Adrenal gland (tissue), 12 donors: ENCODE measurements around the gene SASH1. TPM values are rescaled to one million over a fixed set of nuclear protein-coding genes. Genes with fewer than 3 reads are reported as not detected.

ENCODE experiments used
- DNase-seq, 7 donors: peaks; one replicate each; pipeline ENCODE4 v3.0.0-alpha.2; 2019 to 2020
- H3K27ac ChIP-seq, 5 donors: fragments of 200-600 bp; sonication (generic) in 4 of 5; 1 replicate in 3 of 5; 2 replicates in 2 of 5; pipeline versions ENCODE4 v1.5.1 to v1.8.0; 2016 to 2020; ENCODE audit warnings: mild to moderate bottlenecking in 1 of 5
- H3K27me3 ChIP-seq: fragments of 200-600 bp; 2 replicates; pipeline ENCODE4 v1.8.0; 2021
- H3K36me3 ChIP-seq, 2 donors: fragments of 200-600 bp; replicated peaks in 1 of 2; 1 replicate in 1 of 2; 2 replicates in 1 of 2; pipeline versions ENCODE4 v1.5.1 to v1.8.0; 2018 to 2022
- H3K4me1 ChIP-seq, 2 donors: fragments of 200-600 bp; replicated peaks in 1 of 2; 1 replicate in 1 of 2; 2 replicates in 1 of 2; pipeline versions ENCODE4 v1.5.1 to v1.8.0; 2018 to 2021
- H3K4me3 ChIP-seq, 4 donors: fragments of 200-600 bp; sonication (generic) in 3 of 4; one replicate each; pipeline ENCODE4 v1.5.1; 2016 to 2018
- H3K9me3 ChIP-seq, 3 donors: fragments of 200-600 bp; sonication (generic) in 1 of 3; replicated peaks in 1 of 3; 1 replicate in 2 of 3; 2 replicates in 1 of 3; pipeline versions ENCODE4 v1.5.1 to v1.8.0; 2016 to 2021
- CTCF ChIP-seq, 6 experiments: fragments of 450-650 bp in 4 of 6; fragments of 200-600 bp in 2 of 6; sonication (generic) in 1 of 6; IDR thresholded peaks; 1 replicate in 5 of 6; 2 replicates in 1 of 6; pipeline versions ENCODE4 v1.5.1 to v1.8.0; 2016 to 2021; ENCODE audit warnings: antibody characterized with exemption in 6 of 6, mild to moderate bottlenecking in 2 of 6, moderate library complexity in 1 of 6
- POLR2A ChIP-seq, 2 donors: fragments of 450-650 bp; IDR thresholded peaks; one replicate each; pipeline ENCODE4 v1.6.1; 2017; ENCODE audit warnings: antibody characterized with exemption in 2 of 2, mild to moderate bottlenecking in 2 of 2, moderate library complexity in 1 of 2
- WGBS, 4 donors: extraction: QIAGEN DNeasy Blood & Tissue Kit in 2 of 4; methylation state at CpG; one replicate each; pipeline versions ENCODE4 v1.1.5 to v1.1.7; 2013 to 2017; 5-methylcytosine and 5-hydroxymethylcytosine counted together
- intact Hi-C, 2 donors: fragments of 100-400 bp; cut with DNase I; formaldehyde crosslinking; loops; one replicate each; pipeline versions ENCODE4 v1.14.1 to v1.15.0; 2022 to 2023
- polyA plus RNA-seq, 3 donors: library from polyadenylated mRNA; stranded (reverse); fragments of 200-250 nt in 2 of 3; fragments of 350-450 nt in 1 of 3; fragmentation: Illumina TruSeq in 1 of 3; extraction: RNeasy Lipid Tissue Mini Kit (QIAGEN cat#74804) in 1 of 3; gene quantifications; one replicate each; pipeline ENCODE4 v1.2.3, GENCODE V29; 2013 to 2014
- total RNA-seq, 9 donors: library from RNA; depleted of rRNA in 4 of 9; stranded (reverse); fragments of >200 nt in 4 of 9; fragments of 120-200 nt in 1 of 9; fragmentation: NEBNext Ultra II Directional in 1 of 9; extraction: Animal tissue kit (Norgen Biotek cat#: 25700) in 1 of 9; gene quantifications; one replicate each; pipeline versions ENCODE4 v1.1.0 to v1.2.4, GENCODE V29; 2013 to 2023
- donor health status: healthy with polysubstance abuse.
- donor health status: Bipolar disorder and iron deficiency.
- donor health status: DM: yes; HTN: yes; CAD: no.
- donor health status: DM: no; HTN: no; CAD: no.
- donor health status: DM: no; HTN: no; CAD: no.
- donor health status: DM: yes; HTN: yes; CAD: no.

The SASH1 gene
- total and polyA plus RNA-seq, 12 donors = 5.5 to 30.7 (median 16.7) TPM

- no peak overlapping the region for H3K4me3 ChIP-seq
- intact Hi-C loops = no loop called here
- 74 to 83% (median 78%) methylated on average over 8 of the region's 8 CpGs for WGBS, 4 donors
- no peaks in the 10 kb centered on the region for H3K36me3 ChIP-seq
- H3K4me1 ChIP-seq = no peaks in the 10 kb centered on the region
- no peak for DNase-seq
- TF ChIP-seq CTCF (IDR thresholded peaks at IDR 0.05) = no peak
- no peak for TF ChIP-seq POLR2A (IDR thresholded peaks at IDR 0.05)
- H3K27me3 ChIP-seq = no peaks in the 10 kb centered on the region
- H3K9me3 ChIP-seq = no peaks in the 10 kb centered on the region
- H3K27ac ChIP-seq = no peak overlapping the region
Observed at GRCh38 chr6:148430897-148431296, 88.3 kb downstream of the SASH1 start.

- no peak overlapping the region for H3K4me3 ChIP-seq
- no peaks in the 10 kb centered on the region for H3K36me3 ChIP-seq
- TF ChIP-seq CTCF (IDR thresholded peaks at IDR 0.05) (no peak), POLR2A (IDR thresholded peaks at IDR 0.05) (no peak)
- no peak for DNase-seq
- H3K9me3 ChIP-seq = no peaks in the 10 kb centered on the region
- 83 to 89% (median 88%) methylated on average over 6 of the region's 6 CpGs for WGBS, 4 donors
- no peak overlapping the region for H3K27ac ChIP-seq
- no peaks in the 10 kb centered on the region for H3K27me3 ChIP-seq
- no peaks in the 10 kb centered on the region for H3K4me1 ChIP-seq
- intact Hi-C loops = no loop called here
Observed at GRCh38 chr6:148431413-148431812, 88.8 kb downstream of the SASH1 start.

GRCh38 chr6:148431840-148432239 is 89.2 kb downstream of the SASH1 start:
- no peaks in the 10 kb centered on the region for H3K9me3 ChIP-seq
- intact Hi-C loops = no loop called here
- TF ChIP-seq CTCF (IDR thresholded peaks at IDR 0.05) (no peak), POLR2A (IDR thresholded peaks at IDR 0.05) (no peak)
- H3K4me3 ChIP-seq = no peak overlapping the region
- no peaks in the 10 kb centered on the region for H3K4me1 ChIP-seq
- no peaks in the 10 kb centered on the region for H3K27me3 ChIP-seq
- 86 to 93% (median 87%) methylated on average over 7 of the region's 7 CpGs for WGBS, 4 donors
- no peaks in the 10 kb centered on the region for H3K36me3 ChIP-seq
- no peak for DNase-seq
- no peak overlapping the region for H3K27ac ChIP-seq

GRCh38 chr6:148432462-148433195 is 90.0 kb downstream of the SASH1 start:
- no peaks in the 10 kb centered on the region for H3K27me3 ChIP-seq
- TF ChIP-seq CTCF (IDR thresholded peaks at IDR 0.05) (no peak), POLR2A (IDR thresholded peaks at IDR 0.05) (no peak)
- H3K36me3 ChIP-seq = no peaks in the 10 kb centered on the region
- H3K4me1 ChIP-seq = no peaks in the 10 kb centered on the region
- no peak overlapping the region for H3K27ac ChIP-seq
- WGBS, 4 donors = 50 to 60% (median 58%) methylated on average over 5 of the region's 5 CpGs
- no peak for DNase-seq
- H3K4me3 ChIP-seq = no peak overlapping the region
- H3K9me3 ChIP-seq = no peaks in the 10 kb centered on the region
- intact Hi-C loops = no loop called here
